Fibroblast of mammary gland (primary cell): ENCODE data around the gene CHMP4A.
"Not testable (repeated sequence)": the region's sequence is repeated elsewhere in the genome, so short reads cannot be mapped to it uniquely, and the experiment has no call there.

ENCODE experiments used
- DNase-seq: peaks from one replicate; pipeline ENCODE4 v3.0.0-alpha.2; 2010; ENCODE audit warnings: low read depth
- H3K4me3 ChIP-seq: 2 replicates; pipeline ENCODE4 v1.5.1; 2011; ENCODE audit warnings: low read depth, mild to moderate bottlenecking, low read length, moderate library complexity; ENCODE audit not compliant: control insufficient read depth
- CTCF ChIP-seq: conservative IDR thresholded peaks from 2 replicates; pipeline ENCODE4 v1.5.1; 2011; ENCODE audit warnings: low read depth, low read length, inconsistent platforms; ENCODE audit not compliant: control insufficient read depth, insufficient read depth

Gene CHMP4A

DNA sequence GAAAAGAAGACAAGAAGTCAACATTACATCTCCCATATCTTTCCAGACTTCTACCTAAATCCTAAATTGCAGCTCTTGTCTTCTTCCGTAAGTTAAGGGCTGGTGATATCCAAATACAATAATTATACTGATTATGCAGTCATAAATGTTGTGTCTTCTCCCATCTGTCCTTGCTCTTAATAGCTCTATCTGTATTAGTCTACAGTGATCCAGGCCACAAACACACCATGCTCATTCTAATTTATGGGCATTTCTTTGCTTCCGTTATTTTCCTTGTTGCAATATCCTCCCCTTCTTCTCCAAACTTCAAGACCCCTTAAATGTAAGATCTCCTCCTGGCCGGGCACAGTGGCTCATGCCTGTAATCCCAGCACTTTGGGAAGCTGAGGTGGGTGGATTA is 6.2 kb upstream of the CHMP4A start:
- TF ChIP-seq CTCF = no peak
- DNase-seq = no peak
- H3K4me3 ChIP-seq = no peak overlapping the region

GRCh38 chr14:24219080-24219479 is 5.8 kb upstream of the CHMP4A start:
- no peak for TF ChIP-seq CTCF

DNA sequence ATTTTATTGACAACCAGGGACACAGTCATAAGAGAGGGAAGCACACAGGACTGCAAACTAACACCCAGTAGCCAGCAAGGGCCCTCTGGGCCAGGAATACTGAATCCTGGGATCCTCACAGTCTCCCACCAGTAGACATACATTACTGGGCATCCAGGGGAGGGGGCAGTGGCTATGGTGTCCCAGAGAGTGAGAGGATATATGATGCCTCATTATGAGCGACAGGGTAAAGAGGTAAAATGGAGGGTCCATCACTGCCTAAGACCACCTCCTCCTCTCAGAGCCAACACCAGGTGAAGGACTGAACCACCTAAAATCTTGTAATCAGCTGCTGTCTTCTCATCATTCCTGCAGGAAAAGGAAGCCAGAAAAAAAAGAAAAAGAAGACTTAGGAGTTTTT is 3.6 kb upstream of the CHMP4A start:
- DNase-seq, H3K4me3 ChIP-seq: not testable (repeated sequence)

More at GRCh38 chr14:24219080-24219479, 5.8 kb upstream of the CHMP4A start:
- H3K4me3 ChIP-seq = no peak overlapping the region
- no peak for DNase-seq

DNA sequence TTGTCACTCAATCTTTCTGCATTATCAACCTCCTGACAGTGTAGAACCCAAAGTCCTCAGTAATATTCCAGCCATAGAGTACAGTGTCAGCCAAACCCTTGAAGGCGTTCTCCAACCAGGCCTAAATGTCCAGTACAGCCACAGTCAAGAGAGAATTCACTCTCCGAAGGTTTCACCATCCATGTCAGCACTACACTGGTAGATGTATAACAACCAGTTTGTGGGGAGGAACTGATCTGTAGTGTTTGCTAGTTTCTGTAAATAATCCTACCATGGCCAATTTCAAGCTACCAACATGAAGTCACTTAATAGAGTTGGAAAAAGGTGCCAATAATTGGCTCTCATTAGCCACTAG is 3.0 kb upstream of the CHMP4A start:
- DNase-seq = no peak
- no peak overlapping the region for H3K4me3 ChIP-seq
- TF ChIP-seq CTCF = no peak

DNA sequence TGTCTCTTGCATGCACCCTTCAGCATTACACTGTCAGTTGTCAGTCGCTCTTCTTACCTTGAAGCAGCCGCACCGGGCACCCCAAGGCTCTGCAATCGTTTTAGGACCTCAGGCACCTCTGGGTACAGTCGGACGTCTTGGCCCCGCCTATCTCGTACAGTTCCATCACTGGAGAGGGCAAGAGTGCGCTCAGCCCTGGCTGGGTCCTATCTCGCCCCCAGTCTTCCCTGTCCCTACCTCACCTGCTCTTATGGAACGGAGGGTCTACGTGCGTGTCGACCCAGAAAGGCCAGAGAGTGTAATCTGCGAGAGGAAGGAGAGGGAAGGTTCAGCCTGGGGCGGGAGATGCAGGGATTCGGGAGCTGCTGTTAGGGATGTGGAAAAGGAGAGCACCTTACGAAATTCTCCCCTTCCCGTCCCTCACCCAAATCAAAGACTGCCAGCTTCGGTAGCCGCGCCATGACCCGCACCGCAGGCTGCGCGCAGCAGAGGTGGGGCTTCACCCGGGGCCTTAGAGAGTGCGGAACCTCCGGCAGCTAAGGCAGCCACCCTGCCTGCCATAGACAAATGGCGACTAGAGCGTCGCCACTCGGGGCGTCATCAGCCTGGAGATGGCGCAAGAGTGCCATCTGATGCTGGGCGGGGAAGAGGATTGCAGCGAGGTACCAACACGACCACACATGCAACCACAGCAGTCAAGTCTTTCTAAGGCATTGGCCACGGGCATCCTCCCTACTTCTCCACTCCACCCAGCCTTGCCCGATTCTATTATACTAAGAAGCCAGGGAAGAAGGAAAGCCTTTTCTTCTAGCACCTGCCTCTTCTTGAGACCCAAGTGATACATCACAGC is 2.4 kb upstream of the CHMP4A start, which contains the start of gene MDP1:
Gene MDP1, minus strand, starts transcription at position 572 of the 850 bp plus-strand sequence. Its CDS starts 111 bp downstream, at position 461.
- peak within 1 kb of the TSS; percentile 72 for H3K4me3 ChIP-seq

DNA sequence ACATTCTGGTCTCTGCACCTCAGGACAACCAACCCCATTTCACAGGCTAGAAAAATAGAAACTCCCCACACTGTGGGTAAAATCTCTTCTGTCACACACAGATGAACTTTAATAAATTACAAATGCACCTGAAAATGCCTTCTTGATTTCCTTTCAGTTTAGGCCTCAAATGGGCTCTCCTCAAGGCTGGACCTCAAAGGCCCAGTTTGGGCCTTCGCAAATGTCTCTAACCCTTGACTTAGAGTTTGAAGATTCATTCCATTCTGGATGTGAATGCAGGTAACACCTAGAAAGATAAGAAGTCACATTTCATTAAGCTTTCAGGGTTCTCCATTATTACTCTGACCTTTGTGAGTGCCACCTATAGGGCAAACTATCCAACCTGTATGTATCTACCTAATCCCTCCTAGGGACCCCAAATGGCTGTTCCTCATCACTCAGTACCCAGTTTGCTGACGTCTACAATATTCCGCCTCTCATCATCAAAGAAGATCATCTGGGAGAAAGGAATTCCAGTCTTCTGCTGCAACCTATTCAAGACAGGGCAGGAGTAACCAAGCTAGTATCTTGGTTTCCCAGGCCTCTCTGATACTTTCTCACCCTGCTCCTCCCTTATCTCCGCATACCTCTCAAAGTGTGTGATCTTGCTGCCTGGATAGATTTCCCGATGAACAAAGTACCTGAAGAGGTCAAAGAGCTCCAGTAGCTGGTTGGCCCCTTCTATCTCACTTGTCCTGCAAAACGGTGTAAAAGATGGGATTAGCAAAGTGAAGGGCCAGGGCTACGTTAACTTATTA is 776 bp upstream of the CHMP4A start:
- peak overlapping the region; percentile 81 for H3K4me3 ChIP-seq
- TF ChIP-seq CTCF = no peak
- DNase-seq = no peak

More for the DNA sequence above, 2.4 kb upstream of the CHMP4A start, which contains the start of gene MDP1:
- DNase-seq = peak; percentile 83
- TF ChIP-seq CTCF = peak; percentile 31

GRCh38 chr14:24211311-24211710 is 2.0 kb downstream of the CHMP4A start:
- TF ChIP-seq CTCF = no peak
- H3K4me3 ChIP-seq = no peak overlapping the region
- DNase-seq = no peak
